Hematopoietic multipotent progenitor cell treated with erythropoietin and hydrocortisone succinate and interleukin-3 and kit ligand, for 6 days (in vitro differentiated cells): ENCODE data around the gene VPS54.

Experiments used
- DNase-seq: peaks from one replicate; pipeline ENCODE4 v3.0.0-alpha.2; 2015

The VPS54 gene, protein sequence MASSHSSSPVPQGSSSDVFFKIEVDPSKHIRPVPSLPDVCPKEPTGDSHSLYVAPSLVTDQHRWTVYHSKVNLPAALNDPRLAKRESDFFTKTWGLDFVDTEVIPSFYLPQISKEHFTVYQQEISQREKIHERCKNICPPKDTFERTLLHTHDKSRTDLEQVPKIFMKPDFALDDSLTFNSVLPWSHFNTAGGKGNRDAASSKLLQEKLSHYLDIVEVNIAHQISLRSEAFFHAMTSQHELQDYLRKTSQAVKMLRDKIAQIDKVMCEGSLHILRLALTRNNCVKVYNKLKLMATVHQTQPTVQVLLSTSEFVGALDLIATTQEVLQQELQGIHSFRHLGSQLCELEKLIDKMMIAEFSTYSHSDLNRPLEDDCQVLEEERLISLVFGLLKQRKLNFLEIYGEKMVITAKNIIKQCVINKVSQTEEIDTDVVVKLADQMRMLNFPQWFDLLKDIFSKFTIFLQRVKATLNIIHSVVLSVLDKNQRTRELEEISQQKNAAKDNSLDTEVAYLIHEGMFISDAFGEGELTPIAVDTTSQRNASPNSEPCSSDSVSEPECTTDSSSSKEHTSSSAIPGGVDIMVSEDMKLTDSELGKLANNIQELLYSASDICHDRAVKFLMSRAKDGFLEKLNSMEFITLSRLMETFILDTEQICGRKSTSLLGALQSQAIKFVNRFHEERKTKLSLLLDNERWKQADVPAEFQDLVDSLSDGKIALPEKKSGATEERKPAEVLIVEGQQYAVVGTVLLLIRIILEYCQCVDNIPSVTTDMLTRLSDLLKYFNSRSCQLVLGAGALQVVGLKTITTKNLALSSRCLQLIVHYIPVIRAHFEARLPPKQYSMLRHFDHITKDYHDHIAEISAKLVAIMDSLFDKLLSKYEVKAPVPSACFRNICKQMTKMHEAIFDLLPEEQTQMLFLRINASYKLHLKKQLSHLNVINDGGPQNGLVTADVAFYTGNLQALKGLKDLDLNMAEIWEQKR

DNA sequence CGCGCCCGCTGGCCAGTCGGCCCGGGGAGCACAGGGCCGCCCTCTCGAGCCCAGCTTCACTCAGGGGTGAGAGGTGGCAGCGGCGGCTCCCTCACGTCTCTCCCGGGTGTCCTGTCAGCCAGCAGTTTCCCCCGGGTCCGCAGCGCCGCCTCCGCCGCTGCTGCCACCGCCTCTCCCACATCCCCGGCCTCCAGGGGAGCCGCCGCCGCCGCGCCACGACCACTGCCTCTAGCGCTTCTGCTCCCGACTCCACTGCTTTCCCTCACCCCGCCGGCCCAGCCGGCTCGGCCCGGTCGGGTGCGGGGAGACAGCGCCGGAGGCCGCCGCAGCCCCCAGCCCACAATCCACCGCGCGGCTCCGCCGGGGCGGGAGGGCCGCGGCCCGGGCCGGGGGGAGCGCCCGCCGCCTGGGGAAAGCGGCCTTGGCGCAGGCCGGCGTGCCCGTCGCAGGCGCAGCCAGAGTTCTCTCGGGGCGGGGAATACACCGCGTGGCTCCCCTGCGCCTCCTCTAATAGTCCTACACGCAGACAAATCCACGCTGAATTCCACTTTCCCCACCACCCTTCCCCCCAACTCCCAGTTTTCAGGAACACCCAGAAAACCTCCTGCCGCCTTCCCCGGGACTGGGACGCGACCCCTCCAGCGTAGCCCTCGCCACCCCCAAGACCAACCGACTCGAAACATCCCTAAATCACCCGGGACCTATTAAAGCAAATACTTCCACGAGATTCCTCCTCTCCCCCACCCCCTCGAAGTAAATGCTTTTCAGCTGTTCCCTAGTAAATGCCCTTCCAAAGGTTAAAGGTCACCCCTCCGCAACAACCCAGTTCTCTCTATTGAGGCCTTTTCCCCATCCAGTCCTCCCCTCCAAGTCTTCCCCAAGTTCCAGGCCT is at the start of gene VPS54:
Gene VPS54 (minus strand): TSS at position 346 of the 892 bp plus-strand sequence. CDS start 35,429 bp downstream, outside the sequence.
- peak; percentile 62 for DNase-seq

- DNase-seq = no peak
These were observed 48.1 kb upstream of the VPS54 start for GRCh38 chr2:64067326-64067725.

GRCh38 chr2:64065516-64065915 is 46.3 kb upstream of the VPS54 start:
- DNase-seq = no peak

DNA sequence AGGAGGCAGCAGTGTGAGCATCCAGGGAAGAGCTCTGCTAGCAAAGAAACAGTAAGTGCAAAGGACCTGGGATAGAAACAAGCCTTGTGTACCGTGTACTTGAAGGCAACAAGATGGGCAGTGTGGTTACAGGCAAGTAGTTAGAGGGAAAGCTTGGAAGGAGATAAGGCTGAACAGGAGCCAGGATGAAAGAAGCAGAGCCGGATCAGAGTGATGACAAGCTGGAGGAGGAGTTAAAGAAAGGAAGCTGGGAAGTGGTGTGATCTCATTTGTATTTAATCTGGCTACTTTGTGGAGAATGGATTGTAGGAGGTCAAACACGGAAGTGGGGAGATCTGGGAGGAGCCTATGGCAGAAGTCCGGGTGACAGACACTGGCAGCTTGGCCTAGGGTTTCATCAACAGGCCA is 44.7 kb upstream of the VPS54 start:
- no peak for DNase-seq

- DNase-seq = no peak
These were observed 44.2 kb upstream of the VPS54 start for GRCh38 chr2:64063454-64063853.

DNA sequence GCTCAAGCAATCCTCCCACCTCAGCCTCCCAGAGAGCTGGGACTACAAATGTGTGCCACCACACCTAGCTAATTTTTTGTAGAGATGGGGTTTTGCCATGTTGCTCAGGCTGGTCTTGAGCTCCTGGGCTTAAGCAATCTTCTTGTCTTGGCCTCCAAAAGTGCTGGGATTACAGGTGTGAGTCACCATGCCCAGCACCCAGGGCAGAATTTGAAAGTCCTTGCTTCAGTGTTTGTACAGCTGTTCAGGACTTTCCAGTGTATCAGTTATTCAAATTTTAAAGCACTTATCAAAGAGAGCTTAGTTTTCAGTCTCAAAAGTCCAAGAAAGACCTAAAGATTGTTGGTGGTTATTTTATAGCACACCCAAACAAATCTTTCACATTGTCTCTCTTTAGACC is 43.6 kb upstream of the VPS54 start:
- DNase-seq = no peak

- no peak for DNase-seq
These were observed 40.0 kb upstream of the VPS54 start for GRCh38 chr2:64059270-64059669.

GRCh38 chr2:64056021-64056420 is 36.8 kb upstream of the VPS54 start:
- peak; percentile 77 for DNase-seq

GRCh38 chr2:64054161-64054915 is 35.1 kb upstream of the VPS54 start:
- DNase-seq = no peak

- DNase-seq = no peak
These were observed 33.4 kb upstream of the VPS54 start for GRCh38 chr2:64052463-64053241.

GRCh38 chr2:64049633-64050220 is 30.5 kb upstream of the VPS54 start:
- peak; percentile 87 for DNase-seq

- DNase-seq = no peak
These were observed 26.7 kb upstream of the VPS54 start for GRCh38 chr2:64045938-64046337.

DNA sequence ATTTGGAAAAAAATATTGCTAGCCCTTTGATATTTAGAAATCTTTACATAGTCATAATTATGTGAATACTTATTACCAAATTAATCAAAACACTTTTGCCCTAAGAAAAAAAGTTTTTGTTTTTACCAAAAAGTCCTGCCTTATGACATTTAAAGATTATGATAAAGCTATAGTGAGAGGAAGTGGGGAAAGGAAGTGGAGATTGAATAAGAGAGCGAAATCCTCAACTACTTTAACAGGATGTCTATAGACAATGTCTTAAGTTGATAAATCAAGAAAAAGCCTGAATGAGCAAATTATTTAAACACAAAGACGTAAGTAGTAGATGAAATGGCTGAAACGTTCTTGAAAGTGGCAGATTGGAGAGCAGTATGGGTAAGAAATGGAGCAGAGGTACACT is 20.9 kb upstream of the VPS54 start:
- DNase-seq = no peak

GRCh38 chr2:64036034-64036705 is 16.9 kb upstream of the VPS54 start:
- peak; percentile 52 for DNase-seq

- DNase-seq = no peak
These were observed 16.1 kb upstream of the VPS54 start for GRCh38 chr2:64035072-64035942.

GRCh38 chr2:64029116-64029665 is 10.0 kb upstream of the VPS54 start:
- no peak for DNase-seq

- no peak for DNase-seq
These were observed 6.5 kb upstream of the VPS54 start for GRCh38 chr2:64025741-64026140.

- no peak for DNase-seq
These were observed 5.2 kb upstream of the VPS54 start for GRCh38 chr2:64024259-64024949.
